H1 (cell line): ENCODE results near the gene CLEC16A. TPM values are rescaled to one million over a fixed set of nuclear protein-coding genes. Genes with fewer than 3 reads are reported as not detected.

Experiments
- CTCF ChIA-PET: fragments of 300-600 bp; sonication (Branson Sonifier 250); formaldehyde crosslinking; loops from one replicate; lab custom pipeline; 2021; ENCODE audit not compliant: partially characterized antibody; lab: Charles Lee
- POLR2A ChIA-PET: fragments of 300-600 bp; sonication (Branson Sonifier 250); formaldehyde crosslinking; loops from one replicate; lab custom pipeline; 2021; ENCODE audit warnings: inconsistent platforms; ENCODE audit not compliant: partially characterized antibody; lab: Charles Lee
- DNase-seq, 2 experiments: peaks; one replicate each; pipeline versions ENCODE4 v3.0.0 to v3.0.0-alpha.2; 2010 to 2022; ENCODE audit warnings: low spot score in 2 of 2, low read depth in 1 of 2, mixed read lengths in 1 of 2
- FAIRE-seq: peaks from 2 replicates; lab custom pipeline; 2011; peaks lifted over from hg19 to GRCh38; lab: Jason Lieb, UNC
- H2AFZ ChIP-seq: 2 replicates; pipeline ENCODE4 v1.8.1; 2012; ENCODE audit warnings: low read length, inconsistent platforms
- H2AK5ac ChIP-seq: 2 replicates; pipeline ENCODE4 v1.6.1; 2013; ENCODE audit warnings: low read depth, low read length
- H2BK120ac ChIP-seq: replicated peaks from 2 replicates; pipeline ENCODE3; 2013; ENCODE audit warnings: low read depth, low read length, inconsistent platforms
- H2BK12ac ChIP-seq: 2 replicates; pipeline ENCODE4 v1.6.1; 2013; ENCODE audit warnings: low read depth, low read length
- H2BK15ac ChIP-seq: 2 replicates; pipeline ENCODE4 v1.6.1; 2013; ENCODE audit warnings: low read length
- H2BK20ac ChIP-seq: 2 replicates; pipeline ENCODE4 v1.6.1; 2013; ENCODE audit warnings: low read length
- H2BK5ac ChIP-seq: 2 replicates; pipeline ENCODE4 v1.6.1; 2013; ENCODE audit warnings: low read depth, low read length
- H3K14ac ChIP-seq: 2 replicates; pipeline ENCODE4 v1.6.1; 2013; ENCODE audit warnings: inconsistent platforms; ENCODE audit not compliant: insufficient read length
- H3K18ac ChIP-seq: 2 replicates; pipeline ENCODE4 v1.6.1; 2013; ENCODE audit warnings: low read length; ENCODE audit errors: extremely low read depth
- H3K23ac ChIP-seq: 2 replicates; pipeline ENCODE4 v1.6.1; 2013; ENCODE audit warnings: inconsistent platforms; ENCODE audit not compliant: insufficient read length
- H3K23me2 ChIP-seq: 2 replicates; pipeline ENCODE4 v1.6.1; 2013; ENCODE audit warnings: low read depth, low read length
- H3K27ac ChIP-seq: 2 replicates; pipeline ENCODE4 v1.6.1; 2011; ENCODE audit warnings: low read depth, low read length, inconsistent platforms
- H3K27me3 ChIP-seq, 4 experiments: replicated peaks in 1 of 4; 1 replicate in 1 of 4; 2 replicates in 3 of 4; pipeline versions ENCODE4 v1.6.1 to v1.8.1; 2011 to 2013; ENCODE audit warnings: low read length in 3 of 4, mild to moderate bottlenecking in 3 of 4, inconsistent platforms in 2 of 4, mixed read lengths in 2 of 4, moderate library complexity in 1 of 4; ENCODE audit not compliant: control insufficient read depth in 3 of 4, insufficient read depth in 3 of 4; ENCODE audit errors: extremely low read depth in 1 of 4
- H3K36me3 ChIP-seq, 4 experiments: 2 replicates each; pipeline versions ENCODE4 v1.6.1 to v1.8.1; 2011 to 2013; ENCODE audit warnings: mild to moderate bottlenecking in 4 of 4, low read length in 3 of 4, moderate library complexity in 2 of 4, control low read depth in 1 of 4, inconsistent platforms in 1 of 4; ENCODE audit not compliant: insufficient read depth in 4 of 4, control insufficient read depth in 2 of 4
- H3K4ac ChIP-seq: replicated peaks from 2 replicates; pipeline ENCODE3; 2013; ENCODE audit warnings: low read length, low read depth, mixed read lengths, inconsistent platforms; ENCODE audit not compliant: insufficient read length
- H3K4me1 ChIP-seq, 4 experiments: replicated peaks in 1 of 4; 1 replicate in 1 of 4; 2 replicates in 3 of 4; pipeline versions ENCODE4 v1.6.1 to v1.8.1; 2011 to 2013; ENCODE audit warnings: low read length in 3 of 4, inconsistent platforms in 2 of 4, mixed read lengths in 1 of 4; ENCODE audit not compliant: insufficient read depth in 4 of 4, control insufficient read depth in 3 of 4
- H3K4me2 ChIP-seq, 2 experiments: 2 replicates each; pipeline versions ENCODE4 v1.6.1 to v1.8.1; 2011 to 2013; ENCODE audit warnings: low read depth in 2 of 2, low read length in 2 of 2, control low read depth in 1 of 2, inconsistent platforms in 1 of 2, mild to moderate bottlenecking in 1 of 2; ENCODE audit not compliant: insufficient read depth in 1 of 2
- H3K4me3 ChIP-seq, 4 experiments: fragments of 200-600, 300-600 bp in 1 of 4; sonication (generic), shearing (Covaris generic), sonication (Bioruptor Twin) in 1 of 4; 2 replicates each; pipeline versions ENCODE4 v1.5.1 to v1.8.1; 2011 to 2016; ENCODE audit warnings: low read length in 4 of 4, low read depth in 3 of 4, control low read depth in 2 of 4, inconsistent platforms in 2 of 4, mild to moderate bottlenecking in 2 of 4, mixed read lengths in 1 of 4, moderate library complexity in 1 of 4; ENCODE audit not compliant: insufficient read depth in 2 of 4; ENCODE audit errors: extremely low read depth in 1 of 4
- H3K56ac ChIP-seq: replicated peaks from 2 replicates; pipeline ENCODE3; 2013; ENCODE audit warnings: low read depth, mild to moderate bottlenecking, mixed read lengths, low read length, inconsistent platforms; ENCODE audit not compliant: insufficient read length
- H3K79me1 ChIP-seq: 2 replicates; pipeline ENCODE4 v1.6.1; 2013; ENCODE audit warnings: low read depth, low read length, control low read depth
- H3K79me2 ChIP-seq, 2 experiments: 2 replicates each; pipeline versions ENCODE4 v1.6.1 to v1.8.1; 2012 to 2013; ENCODE audit warnings: low read length in 2 of 2, mild to moderate bottlenecking in 2 of 2, inconsistent platforms in 1 of 2; ENCODE audit not compliant: insufficient read depth in 2 of 2, control insufficient read depth in 1 of 2
- H3K9ac ChIP-seq, 4 experiments: replicated peaks in 1 of 4; 1 replicate in 1 of 4; 2 replicates in 3 of 4; pipeline versions ENCODE4 v1.6.1 to v1.8.1; 2011 to 2013; ENCODE audit warnings: low read depth in 3 of 4, low read length in 3 of 4, control low read depth in 2 of 4, mild to moderate bottlenecking in 2 of 4, moderate library complexity in 2 of 4, inconsistent platforms in 1 of 4; ENCODE audit errors: extremely low read depth in 1 of 4
- H3K9me3 ChIP-seq, 2 experiments: 2 replicates each; pipeline versions ENCODE4 v1.6.1 to v1.8.1; 2012 to 2013; ENCODE audit warnings: mild to moderate bottlenecking in 2 of 2, moderate library complexity in 2 of 2, control low read depth in 1 of 2, inconsistent platforms in 1 of 2, low read depth in 1 of 2, low read length in 1 of 2, mixed read lengths in 1 of 2; ENCODE audit not compliant: insufficient read depth in 2 of 2
- H4K20me1 ChIP-seq, 2 experiments: replicated peaks in 1 of 2; 2 replicates each; pipeline versions ENCODE3 to v1.8.1; 2011 to 2013; ENCODE audit warnings: inconsistent platforms in 2 of 2, low read length in 2 of 2, mild to moderate bottlenecking in 1 of 2; ENCODE audit not compliant: insufficient read depth in 2 of 2, control insufficient read depth in 1 of 2
- H4K5ac ChIP-seq: 2 replicates; pipeline ENCODE4 v1.6.1; 2013; ENCODE audit warnings: low read length, low read depth, mixed read lengths, inconsistent platforms; ENCODE audit not compliant: insufficient read length
- H4K8ac ChIP-seq: 2 replicates; pipeline ENCODE4 v1.8.0; 2013; ENCODE audit warnings: mild to moderate bottlenecking, moderate library complexity, low read length, inconsistent platforms; ENCODE audit not compliant: insufficient read depth; ENCODE audit errors: extremely low read depth
- H4K91ac ChIP-seq: replicated peaks from 2 replicates; pipeline ENCODE3; 2013; ENCODE audit warnings: low read length, mixed read lengths, inconsistent platforms; ENCODE audit not compliant: insufficient read length
- RFX5 ChIP-seq: IDR thresholded peaks from 2 replicates; pipeline ENCODE4 v1.6.1; 2011; ENCODE audit warnings: low read depth, low read length, improper control_type of control experiment, borderline replicate concordance
- TBP ChIP-seq: IDR thresholded peaks from 2 replicates; pipeline ENCODE4 v1.6.1; 2011; ENCODE audit warnings: low read depth, low read length, improper control_type of control experiment
- WGBS, 2 experiments: shearing (Covaris generic) in 1 of 2; methylation state at CpG; one replicate each; pipeline versions ENCODE4 v1.1.6 to v1.1.7; 2013 to 2015; ENCODE audit warnings: low lambda C conversion rate in 2 of 2, mixed read lengths in 2 of 2, inconsistent platforms in 1 of 2, low coverage in 1 of 2, missing lambda C conversion rate in 1 of 2; ENCODE audit not compliant: insufficient replicate concordance in 2 of 2, insufficient coverage in 1 of 2, insufficient read length in 1 of 2; ENCODE audit errors: extremely low coverage in 1 of 2, missing lambda C conversion rate in 1 of 2; 5-methylcytosine and 5-hydroxymethylcytosine counted together
- polyA plus RNA-seq, 7 experiments: library from polyadenylated mRNA; depleted of rRNA in 3 of 7; stranded (reverse) in 5 of 7; unstranded in 2 of 7; fragments of >200 nt in 5 of 7; fragments of 200-250 nt in 2 of 7; gene quantifications; 1 replicate in 5 of 7; 2 replicates in 1 of 7; 4 replicates in 1 of 7; pipeline versions ENCODE4 v1.2.1 to v1.2.3, GENCODE V29; 2011 to 2013; ENCODE audit warnings: missing spikeins in 2 of 7, mixed read lengths in 2 of 7
- total RNA-seq: library from RNA; stranded (reverse); fragmentation: NEBNext Ultra II Directional; extraction: Animal tissue kit (Norgen Biotek cat#: 25700); gene quantifications from 2 replicates; pipeline ENCODE4 v1.2.1, GENCODE V29; 2021

Gene CLEC16A
- total and polyA plus RNA-seq, 2 of the 8 experiments (the other 6 are each of a cell fraction or from before 2014, with no cell fraction given) = 7.6 to 19.3 TPM

- no peak overlapping the region for H2BK120ac ChIP-seq
- CTCF ChIA-PET = interaction anchor here (0.6 to 8.2 kb wide), 11 partner anchors 8 to 400 kb away, joined by 3 to 67 read pairs (median 6); partner anchors contain the start of gene SOCS1
- peaks cover 0 to 2% (median 0%) of the 10 kb centered on the region in 4 experiments; a peak in 2 of 7 replicates for H3K4me1 ChIP-seq
- H2AK5ac ChIP-seq = no peak overlapping the region
- TF ChIP-seq RFX5 (no peak), TBP (no peak)
- POLR2A ChIA-PET = interaction anchor here (1.0 kb wide), 1 partner anchor 283 kb away, joined by 3 read pairs; no protein-coding TSS in a partner anchor
- H3K27me3 ChIP-seq = no peaks in the 10 kb centered on the region
- no peak overlapping the region for H3K9ac ChIP-seq
- no peak overlapping the region for H2AFZ ChIP-seq
- WGBS, 2 experiments = 89% methylated on average over 4 of the region's 4 CpGs; no CpG with 5 or more reads in 1 of the 2 experiments
- no peak overlapping the region for H3K14ac ChIP-seq
- H2BK15ac ChIP-seq = no peak overlapping the region
- DNase-seq (no peak), FAIRE-seq (no peak)
- no peak overlapping the region for H2BK20ac ChIP-seq
- no peak overlapping the region for H3K56ac ChIP-seq
- H3K18ac ChIP-seq = no peak overlapping the region
- peaks cover 0 to 3% of the 10 kb centered on the region in 2 experiments for H4K20me1 ChIP-seq
- no peaks in the 10 kb centered on the region for H3K79me2 ChIP-seq
- H3K23ac ChIP-seq = no peak overlapping the region
- H4K91ac ChIP-seq = no peak overlapping the region
- 0 out of 8 replicates have a peak, but pooled peaks cover 0 to 3% (median 0%) of the 10 kb centered on the region in 4 experiments for H3K36me3 ChIP-seq
- no peaks in the 10 kb centered on the region for H3K9me3 ChIP-seq
- no peak overlapping the region for H3K4me3 ChIP-seq
- no peaks in the 10 kb centered on the region for H3K79me1 ChIP-seq
- H3K23me2 ChIP-seq = no peaks in the 10 kb centered on the region
- H2BK5ac ChIP-seq = no peak overlapping the region
- H3K4me2 ChIP-seq = no peak overlapping the region
- H2BK12ac ChIP-seq = no peak overlapping the region
- H3K4ac ChIP-seq = no peak overlapping the region
- no peak overlapping the region for H4K8ac ChIP-seq
- H3K27ac ChIP-seq = no peak overlapping the region
- H4K5ac ChIP-seq = no peak overlapping the region
Measured at GRCh38 chr16:10972108-10972818, 27.9 kb downstream of the CLEC16A start.
